Panc1 (cell line): ENCODE measurements around the gene MAML3.

Experiments
- CTCF ChIP-seq: fragments of 450-650 bp; IDR thresholded peaks from 2 replicates; pipeline ENCODE4 v1.5.1; 2017; ENCODE audit warnings: mild to moderate bottlenecking
- POLR2AphosphoS5 ChIP-seq: IDR thresholded peaks from 2 replicates; pipeline ENCODE4 v1.6.1; 2012; ENCODE audit warnings: mild to moderate bottlenecking, low read depth, low read length, moderate library complexity
- SIN3A ChIP-seq: IDR thresholded peaks from 2 replicates; pipeline ENCODE4 v1.6.1; 2012; ENCODE audit warnings: low read depth, mild to moderate bottlenecking, low read length, moderate library complexity, borderline replicate concordance; ENCODE audit not compliant: insufficient read depth
- TF ChIP-seq, protein P1 (sequence below), 2 experiments: IDR thresholded peaks; 2 replicates each; pipeline ENCODE4 v1.6.1; 2011 to 2012; ENCODE audit warnings: low read depth in 2 of 2, control low read depth in 1 of 2, low read length in 1 of 2, mild to moderate bottlenecking in 1 of 2, moderate library complexity in 1 of 2; ENCODE audit not compliant: insufficient read depth in 1 of 2

DNA sequence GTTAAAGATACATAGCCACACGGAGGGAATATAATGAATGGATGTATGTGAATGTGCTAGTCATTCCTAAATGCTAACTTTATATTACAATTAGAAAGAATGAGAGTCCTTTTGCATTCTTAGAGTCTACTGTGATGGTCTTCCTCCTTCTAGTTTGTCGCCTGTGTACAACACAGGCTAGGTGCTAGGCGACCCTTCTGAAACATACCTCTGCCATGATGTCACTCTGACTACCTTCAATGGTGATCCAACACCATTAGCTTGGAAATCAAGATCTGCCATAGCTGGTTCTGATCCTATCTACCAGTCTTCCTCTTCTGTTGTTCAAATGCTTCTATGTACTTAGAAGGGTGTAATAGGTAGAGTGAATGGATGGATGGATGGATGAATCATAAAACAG is 337.1 kb downstream of the MAML3 start:
- TF ChIP-seq CTCF (no peak), POLR2AphosphoS5 (no peak), SIN3A (no peak)
- TF ChIP-seq, protein P1, sequence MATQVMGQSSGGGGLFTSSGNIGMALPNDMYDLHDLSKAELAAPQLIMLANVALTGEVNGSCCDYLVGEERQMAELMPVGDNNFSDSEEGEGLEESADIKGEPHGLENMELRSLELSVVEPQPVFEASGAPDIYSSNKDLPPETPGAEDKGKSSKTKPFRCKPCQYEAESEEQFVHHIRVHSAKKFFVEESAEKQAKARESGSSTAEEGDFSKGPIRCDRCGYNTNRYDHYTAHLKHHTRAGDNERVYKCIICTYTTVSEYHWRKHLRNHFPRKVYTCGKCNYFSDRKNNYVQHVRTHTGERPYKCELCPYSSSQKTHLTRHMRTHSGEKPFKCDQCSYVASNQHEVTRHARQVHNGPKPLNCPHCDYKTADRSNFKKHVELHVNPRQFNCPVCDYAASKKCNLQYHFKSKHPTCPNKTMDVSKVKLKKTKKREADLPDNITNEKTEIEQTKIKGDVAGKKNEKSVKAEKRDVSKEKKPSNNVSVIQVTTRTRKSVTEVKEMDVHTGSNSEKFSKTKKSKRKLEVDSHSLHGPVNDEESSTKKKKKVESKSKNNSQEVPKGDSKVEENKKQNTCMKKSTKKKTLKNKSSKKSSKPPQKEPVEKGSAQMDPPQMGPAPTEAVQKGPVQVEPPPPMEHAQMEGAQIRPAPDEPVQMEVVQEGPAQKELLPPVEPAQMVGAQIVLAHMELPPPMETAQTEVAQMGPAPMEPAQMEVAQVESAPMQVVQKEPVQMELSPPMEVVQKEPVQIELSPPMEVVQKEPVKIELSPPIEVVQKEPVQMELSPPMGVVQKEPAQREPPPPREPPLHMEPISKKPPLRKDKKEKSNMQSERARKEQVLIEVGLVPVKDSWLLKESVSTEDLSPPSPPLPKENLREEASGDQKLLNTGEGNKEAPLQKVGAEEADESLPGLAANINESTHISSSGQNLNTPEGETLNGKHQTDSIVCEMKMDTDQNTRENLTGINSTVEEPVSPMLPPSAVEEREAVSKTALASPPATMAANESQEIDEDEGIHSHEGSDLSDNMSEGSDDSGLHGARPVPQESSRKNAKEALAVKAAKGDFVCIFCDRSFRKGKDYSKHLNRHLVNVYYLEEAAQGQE (IDR thresholded peaks at IDR 0.05; ENCODE audit: insufficient read depth in 1 of 2, low read depth in 2 of 2, low read length in 1 of 2), result no peak
